ENCODE results near the gene SMIM5.

The SMIM5 gene

GRCh38 chr17:75676461-75676860 lies 43.2 kb downstream of the SMIM5 start:
- no peak for TF ChIP-seq NFIC (IDR thresholded peaks at IDR 0.05)
- no peak for TF ChIP-seq EP300 (IDR thresholded peaks at IDR 0.05; ENCODE audit: borderline replicate concordance)
- no peak for TF ChIP-seq TEAD4 (IDR thresholded peaks at IDR 0.05)
- TF ChIP-seq YY1 (IDR thresholded peaks at IDR 0.05; ENCODE audit: low read depth), result no peak
- TF ChIP-seq REST (IDR thresholded peaks at IDR 0.05; ENCODE audit: low read depth), result no peak
- TF ChIP-seq MAX (IDR thresholded peaks at IDR 0.05), result no peak
- no peak for TF ChIP-seq USF1 (IDR thresholded peaks at IDR 0.05)
- TF ChIP-seq TCF12 (IDR thresholded peaks at IDR 0.05; ENCODE audit: low read depth), result no peak
- no peak for TF ChIP-seq RAD21 (IDR thresholded peaks at IDR 0.05; ENCODE audit: low read depth)

GRCh38 chr17:75679706-75680211 lies 46.5 kb downstream of the SMIM5 start:
- TF ChIP-seq REST (IDR thresholded peaks at IDR 0.05; ENCODE audit: low read depth), result no peak
- TF ChIP-seq FOXM1 (IDR thresholded peaks at IDR 0.05; ENCODE audit: borderline replicate concordance, low read depth), result no peak
- TF ChIP-seq EGR1 (IDR thresholded peaks at IDR 0.05), result no peak
- TF ChIP-seq RAD21 (IDR thresholded peaks at IDR 0.05; ENCODE audit: low read depth), result peak; percentile 57
- TF ChIP-seq TAF1 (IDR thresholded peaks at IDR 0.05; ENCODE audit: low read depth), result no peak
- TF ChIP-seq TCF12 (IDR thresholded peaks at IDR 0.05; ENCODE audit: low read depth), result no peak

GRCh38 chr17:75680431-75680830 lies 47.2 kb downstream of the SMIM5 start:
- no peak for TF ChIP-seq NFIC (IDR thresholded peaks at IDR 0.05)
- TF ChIP-seq TCF12 (IDR thresholded peaks at IDR 0.05; ENCODE audit: low read depth), result no peak
- TF ChIP-seq YY1 (IDR thresholded peaks at IDR 0.05; ENCODE audit: low read depth), result no peak
- TF ChIP-seq EGR1 (IDR thresholded peaks at IDR 0.05), result no peak
- no peak for TF ChIP-seq CEBPB (IDR thresholded peaks at IDR 0.05)
- TF ChIP-seq ZBTB7A (IDR thresholded peaks at IDR 0.05; ENCODE audit: low read depth), result no peak
- TF ChIP-seq MAX (IDR thresholded peaks at IDR 0.05), result no peak
- TF ChIP-seq CREB1 (IDR thresholded peaks at IDR 0.05; ENCODE audit: low read depth), result no peak
- no peak for TF ChIP-seq TAF1 (IDR thresholded peaks at IDR 0.05; ENCODE audit: low read depth)
- TF ChIP-seq TEAD4 (IDR thresholded peaks at IDR 0.05), result no peak
- TF ChIP-seq REST (IDR thresholded peaks at IDR 0.05; ENCODE audit: low read depth), result no peak
- TF ChIP-seq USF1 (IDR thresholded peaks at IDR 0.05), result no peak
- no peak for TF ChIP-seq FOXM1 (IDR thresholded peaks at IDR 0.05; ENCODE audit: borderline replicate concordance, low read depth)
- TF ChIP-seq RAD21 (IDR thresholded peaks at IDR 0.05; ENCODE audit: low read depth), result no peak
- no peak for TF ChIP-seq EP300 (IDR thresholded peaks at IDR 0.05; ENCODE audit: borderline replicate concordance)

GRCh38 chr17:75681289-75681688 lies 48.1 kb downstream of the SMIM5 start:
- TF ChIP-seq EGR1 (IDR thresholded peaks at IDR 0.05), result no peak
- no peak for TF ChIP-seq YY1 (IDR thresholded peaks at IDR 0.05; ENCODE audit: low read depth)
- TF ChIP-seq NFIC (IDR thresholded peaks at IDR 0.05), result no peak
- TF ChIP-seq MAX (IDR thresholded peaks at IDR 0.05), result no peak
- TF ChIP-seq REST (IDR thresholded peaks at IDR 0.05; ENCODE audit: low read depth), result no peak

All from Ishikawa (cell line).